Stimulated activated CD4-positive, alpha-beta T cell treated with anti-CD3 and anti-CD28 coated beads, Interleukin-1b, Interleukin-23, amount 100 ng/mL, for 1 hour (primary cell): ENCODE data around the gene C2orf92.

Source experiments
- DNase-seq, 2 donors: peaks; one replicate each; pipeline ENCODE4 v3.0.0-alpha.2; 2020; ENCODE audit warnings: low read depth in 2 of 2

Gene C2orf92

DNA sequence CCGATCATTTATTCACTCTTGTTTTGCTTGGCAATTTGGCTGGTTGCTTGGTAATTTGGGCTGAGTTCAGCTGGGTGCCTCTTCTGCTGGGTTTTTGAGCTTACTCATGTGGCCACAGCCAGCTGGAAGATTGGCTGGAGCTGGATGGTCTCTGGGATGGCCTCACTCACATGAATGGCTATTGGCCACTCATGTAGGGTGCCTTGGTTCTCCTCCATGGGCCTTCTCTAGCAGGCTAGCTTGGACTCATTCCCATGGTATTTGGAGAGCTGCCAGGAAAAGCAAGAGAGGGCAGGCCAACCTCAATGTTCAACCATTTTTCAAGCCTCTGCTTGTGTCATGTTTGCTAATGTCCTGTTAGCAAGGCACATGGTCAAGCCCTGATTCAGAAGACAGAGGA lies 60.7 kb downstream of the C2orf92 start:
- no peak for DNase-seq

DNA sequence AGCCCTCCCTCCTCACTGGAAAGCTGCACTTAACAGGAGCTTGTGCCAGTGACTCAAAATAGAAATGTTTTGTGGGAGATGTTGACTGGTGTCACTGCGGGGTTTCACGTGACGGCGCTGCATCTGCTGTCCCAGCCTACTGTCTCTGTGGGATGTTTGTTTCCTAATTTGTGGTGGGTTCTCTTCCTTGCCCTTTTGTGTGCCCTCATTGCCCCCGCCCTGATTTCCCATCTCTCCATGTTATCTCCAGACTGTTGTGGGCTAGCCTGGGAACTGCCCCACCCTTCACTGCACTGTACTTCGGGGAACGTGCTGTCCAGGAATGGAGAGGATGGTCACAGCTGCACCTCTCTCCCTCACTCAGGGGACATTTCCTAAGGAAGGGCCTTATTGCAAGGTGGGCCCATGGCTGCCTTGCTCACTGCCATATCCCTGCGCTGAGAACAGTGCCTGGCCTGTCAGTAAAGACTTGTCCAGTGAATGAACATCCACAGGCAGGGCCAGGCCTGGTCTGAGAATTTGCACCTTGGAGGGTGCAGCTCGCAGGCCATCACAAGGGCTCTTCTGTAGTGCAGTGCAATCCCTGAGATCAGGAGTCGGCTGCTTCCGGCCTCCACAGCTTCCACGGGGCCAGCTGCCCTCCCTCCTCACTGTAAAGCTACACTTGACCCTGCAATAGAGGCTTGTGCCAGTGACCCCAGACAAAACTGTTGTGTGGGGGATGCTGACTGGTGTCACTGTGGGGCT lies 61.9 kb downstream of the C2orf92 start:
- DNase-seq = no peak

DNA sequence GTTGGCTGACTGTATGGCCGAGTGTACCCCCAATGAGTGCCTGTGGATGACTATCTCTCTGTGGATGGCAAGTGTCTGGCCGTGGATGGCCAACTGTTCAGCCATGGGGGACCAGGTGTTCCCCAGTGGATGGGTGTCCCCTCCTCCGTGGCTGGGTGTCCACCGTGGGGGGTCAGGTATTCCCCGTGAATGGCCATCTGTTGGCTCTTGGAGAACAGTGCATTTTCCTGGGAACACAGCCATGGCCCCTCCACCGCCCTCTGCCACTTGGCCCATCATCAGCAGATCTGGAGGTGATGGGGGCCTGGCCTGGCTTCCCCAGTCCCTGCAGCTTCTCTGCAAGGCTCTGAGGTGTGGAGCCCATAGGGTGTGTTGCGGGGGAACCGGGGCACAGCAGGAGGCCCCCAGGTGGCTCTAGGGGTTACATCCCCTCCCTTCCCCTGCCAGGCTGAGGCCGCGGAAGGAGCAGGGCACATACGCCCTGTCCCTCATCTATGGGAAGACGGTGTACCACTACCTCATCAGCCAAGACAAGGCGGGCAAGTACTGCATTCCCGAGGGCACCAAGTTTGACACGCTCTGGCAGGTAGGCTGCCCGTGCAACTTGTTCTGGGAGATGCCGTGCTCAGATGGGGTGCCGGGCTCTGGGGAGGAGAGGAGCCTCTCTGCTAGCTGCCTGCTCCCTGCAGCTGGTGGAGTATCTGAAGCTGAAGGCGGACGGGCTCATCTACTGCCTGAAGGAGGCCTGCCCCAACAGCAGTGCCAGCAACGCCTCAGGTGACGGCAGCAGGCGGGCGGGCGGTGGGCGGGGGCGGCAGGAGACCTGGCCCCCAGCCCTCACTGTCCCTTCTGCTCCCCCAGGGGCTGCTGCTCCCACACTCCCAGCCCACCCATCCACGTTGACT lies 63.2 kb downstream of the C2orf92 start:
- DNase-seq = no peak

DNA sequence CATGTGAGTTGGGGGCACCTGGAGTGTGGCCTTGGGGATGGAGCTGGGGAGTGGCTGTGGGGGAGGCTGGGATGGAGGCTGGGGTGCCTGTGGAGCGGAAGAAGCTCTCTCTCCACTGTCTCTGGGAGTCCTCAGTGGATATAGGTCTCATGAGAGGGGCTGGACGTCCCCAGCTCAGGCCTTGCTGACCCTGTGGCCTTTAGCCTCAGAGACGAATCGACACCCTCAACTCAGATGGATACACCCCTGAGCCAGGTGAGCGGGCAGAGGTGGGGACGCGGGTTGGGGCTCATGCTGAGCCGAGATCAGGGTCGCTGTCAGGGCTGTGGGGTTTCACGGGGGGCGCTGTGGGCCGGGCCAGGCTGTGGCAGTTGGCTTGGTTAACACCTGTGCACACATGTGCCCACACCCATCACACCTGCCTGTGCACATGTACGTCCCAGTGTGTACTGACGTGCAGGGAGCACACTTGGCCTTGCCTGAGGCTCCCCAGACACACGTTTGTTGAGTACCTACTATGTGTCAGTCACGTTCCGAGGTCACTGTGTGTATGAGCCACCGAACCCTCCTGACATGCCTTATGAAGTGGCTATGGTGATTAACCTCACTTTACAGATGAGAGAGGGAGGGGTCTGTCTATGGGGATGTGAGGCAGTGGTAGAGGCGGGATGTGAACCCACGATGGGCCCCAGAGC lies 64.0 kb downstream of the C2orf92 start:
- DNase-seq = no peak

DNA sequence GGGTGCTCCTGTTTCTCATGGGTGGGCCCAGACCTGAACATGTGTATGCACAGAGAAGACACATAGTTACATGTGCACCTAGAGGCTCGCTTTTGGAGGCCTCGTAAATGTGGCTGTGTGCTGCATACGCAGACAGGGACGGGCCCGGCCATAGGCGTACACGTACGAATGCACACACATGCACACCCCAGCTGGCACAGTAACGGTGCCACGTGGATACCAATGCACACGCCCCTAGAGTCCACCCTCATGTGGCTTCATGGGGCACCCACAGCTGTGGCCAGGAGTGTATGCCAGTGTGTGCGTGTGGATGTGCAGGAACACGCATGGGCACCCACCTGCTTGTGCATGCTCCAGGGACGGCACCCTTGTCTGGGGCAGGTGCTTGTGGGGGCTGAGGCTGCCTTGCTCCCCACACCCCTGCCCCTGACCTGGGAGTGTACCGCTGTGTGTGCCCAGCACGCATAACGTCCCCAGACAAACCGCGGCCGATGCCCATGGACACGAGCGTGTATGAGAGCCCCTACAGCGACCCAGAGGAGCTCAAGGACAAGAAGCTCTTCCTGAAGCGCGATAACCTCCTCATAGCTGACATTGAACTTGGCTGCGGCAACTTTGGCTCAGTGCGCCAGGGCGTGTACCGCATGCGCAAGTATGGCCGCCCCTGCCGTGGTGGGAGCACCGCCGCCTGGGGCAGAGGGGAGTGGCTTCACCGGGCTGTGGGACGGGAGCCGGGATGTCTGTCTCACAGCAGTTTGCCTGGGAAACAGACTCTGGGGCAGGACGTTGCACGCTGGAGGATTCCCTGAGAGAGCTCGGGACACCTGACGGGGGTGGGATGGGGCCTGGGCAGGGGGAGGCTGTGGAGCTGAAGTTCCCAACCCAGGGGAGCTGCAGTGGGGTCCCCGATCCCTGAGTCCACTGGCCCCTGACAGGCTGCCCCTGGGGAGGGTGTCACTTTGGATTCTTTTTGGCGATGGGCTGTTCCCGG lies 64.8 kb downstream of the C2orf92 start:
- DNase-seq = no peak

DNA sequence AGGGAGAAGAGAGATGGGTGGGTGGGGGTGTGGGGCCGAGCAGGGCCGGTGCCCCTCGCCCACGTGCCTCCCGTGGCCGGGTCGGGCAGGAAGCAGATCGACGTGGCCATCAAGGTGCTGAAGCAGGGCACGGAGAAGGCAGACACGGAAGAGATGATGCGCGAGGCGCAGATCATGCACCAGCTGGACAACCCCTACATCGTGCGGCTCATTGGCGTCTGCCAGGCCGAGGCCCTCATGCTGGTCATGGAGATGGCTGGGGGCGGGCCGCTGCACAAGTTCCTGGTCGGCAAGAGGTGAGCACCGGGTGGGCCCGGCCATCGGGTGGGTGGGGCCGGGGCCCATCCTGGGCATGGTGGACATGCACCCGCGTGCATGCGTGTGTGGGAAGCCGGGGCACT lies 65.6 kb downstream of the C2orf92 start:
- DNase-seq = no peak

DNA sequence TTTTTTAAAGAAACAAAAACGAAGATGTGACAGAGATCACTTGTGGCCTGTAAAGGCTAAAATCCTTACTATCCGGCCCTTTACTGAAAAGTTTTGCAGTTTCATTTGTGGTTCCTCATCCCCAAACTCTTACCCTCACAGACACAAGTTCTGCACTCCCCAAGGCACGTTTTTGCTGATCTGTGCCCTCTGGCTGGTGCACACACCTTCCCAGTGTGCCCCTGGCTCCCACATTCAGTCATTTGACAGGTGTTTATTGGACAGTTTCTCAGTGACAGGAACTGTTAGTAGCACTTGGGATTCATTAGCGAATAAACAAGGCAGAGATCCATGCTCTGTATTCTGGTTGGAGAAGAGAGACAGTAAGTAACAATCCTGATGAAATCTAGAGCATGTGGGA lies 66.7 kb downstream of the C2orf92 start:
- DNase-seq = no peak

DNA sequence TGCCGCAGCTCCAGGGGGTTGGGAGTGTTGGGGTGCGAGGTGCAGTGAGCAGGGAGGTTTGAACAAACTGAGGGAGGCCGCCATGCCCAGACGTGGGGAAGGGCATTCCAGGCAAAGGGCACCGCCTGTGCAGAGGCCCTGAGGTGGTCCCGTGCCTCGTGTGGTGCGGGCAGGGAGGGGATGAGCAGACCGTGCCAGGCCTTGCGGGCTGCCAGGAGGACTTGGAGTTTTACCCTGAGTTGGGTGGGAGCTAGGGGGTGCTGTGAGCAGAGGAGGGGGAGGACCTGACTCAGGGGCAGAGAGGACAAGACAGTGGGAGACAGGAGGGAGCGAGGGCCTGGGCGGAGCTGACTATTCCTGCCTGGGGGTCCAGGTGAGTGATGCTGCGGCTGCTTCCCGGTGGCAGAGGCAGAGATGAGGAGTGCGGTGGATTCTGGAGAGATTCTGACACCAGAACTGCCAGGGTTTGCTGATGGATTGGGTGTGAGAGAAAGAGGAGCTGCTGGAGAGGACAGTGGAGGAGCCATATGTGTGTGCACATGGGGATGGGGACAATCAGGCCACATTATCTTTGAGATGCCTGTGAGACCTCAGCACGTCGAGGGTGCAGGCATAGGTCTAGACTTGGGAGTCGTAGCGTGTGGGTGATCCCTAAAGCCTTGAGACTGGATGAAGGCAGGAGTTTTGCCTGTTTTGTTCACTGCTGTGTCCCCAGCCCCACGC lies 67.3 kb downstream of the C2orf92 start:
- no peak for DNase-seq

DNA sequence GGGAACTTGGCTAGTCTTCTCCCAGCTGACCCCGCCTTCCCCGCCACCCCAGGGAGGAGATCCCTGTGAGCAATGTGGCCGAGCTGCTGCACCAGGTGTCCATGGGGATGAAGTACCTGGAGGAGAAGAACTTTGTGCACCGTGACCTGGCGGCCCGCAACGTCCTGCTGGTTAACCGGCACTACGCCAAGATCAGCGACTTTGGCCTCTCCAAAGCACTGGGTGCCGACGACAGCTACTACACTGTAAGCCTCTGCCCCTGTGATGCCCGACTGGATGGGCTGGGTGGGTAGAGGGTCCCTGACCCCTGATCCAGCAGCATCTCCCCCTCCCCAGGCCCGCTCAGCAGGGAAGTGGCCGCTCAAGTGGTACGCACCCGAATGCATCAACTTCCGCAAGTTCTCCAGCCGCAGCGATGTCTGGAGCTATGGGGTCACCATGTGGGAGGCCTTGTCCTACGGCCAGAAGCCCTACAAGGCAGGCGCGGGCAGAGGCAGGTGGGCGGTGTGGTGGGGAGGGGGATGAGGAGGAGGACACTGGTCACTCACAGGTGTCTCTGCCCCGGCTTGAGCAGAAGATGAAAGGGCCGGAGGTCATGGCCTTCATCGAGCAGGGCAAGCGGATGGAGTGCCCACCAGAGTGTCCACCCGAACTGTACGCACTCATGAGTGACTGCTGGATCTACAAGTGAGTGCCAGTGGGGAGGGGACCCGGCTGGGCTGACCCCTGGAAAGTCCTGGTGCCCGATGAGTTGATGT lies 68.1 kb downstream of the C2orf92 start:
- DNase-seq = no peak

DNA sequence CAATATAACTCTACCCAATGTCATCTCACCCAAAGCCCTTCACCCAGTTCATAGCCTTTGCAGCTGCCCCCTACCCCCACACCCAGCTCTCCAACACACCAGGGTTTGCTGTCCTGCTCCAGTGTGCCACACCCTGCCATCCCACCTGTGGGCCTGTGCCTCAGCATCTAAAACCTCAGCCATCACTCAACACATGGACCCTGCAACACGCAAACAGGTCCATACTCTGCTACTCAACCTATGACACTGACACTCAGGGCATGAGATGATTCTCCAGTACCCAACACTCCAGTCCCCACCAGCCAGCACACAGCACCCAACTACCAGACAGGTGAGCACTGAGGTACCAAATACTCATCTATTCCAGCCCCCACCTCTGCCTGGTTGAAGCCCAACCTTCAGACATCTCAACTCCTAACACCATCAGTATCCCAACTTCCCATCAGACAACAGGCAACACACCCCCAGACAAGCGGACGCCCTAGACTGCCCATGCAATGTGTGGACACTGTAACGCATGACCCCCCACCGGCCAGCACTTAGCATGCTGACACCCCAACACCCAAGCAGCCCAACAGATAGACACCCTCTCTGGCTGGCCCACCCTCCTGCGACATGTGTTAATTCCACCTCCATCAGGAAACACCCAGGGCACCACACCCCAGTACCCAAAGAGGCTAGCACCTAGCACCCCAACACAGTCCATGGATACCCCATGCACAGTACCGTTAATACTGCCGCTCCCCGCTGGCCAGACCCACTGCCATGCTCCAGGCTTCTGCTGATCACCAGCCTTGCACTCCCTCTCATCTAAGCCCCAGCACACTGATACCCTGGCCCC lies 68.9 kb downstream of the C2orf92 start:
- no peak for DNase-seq

DNA sequence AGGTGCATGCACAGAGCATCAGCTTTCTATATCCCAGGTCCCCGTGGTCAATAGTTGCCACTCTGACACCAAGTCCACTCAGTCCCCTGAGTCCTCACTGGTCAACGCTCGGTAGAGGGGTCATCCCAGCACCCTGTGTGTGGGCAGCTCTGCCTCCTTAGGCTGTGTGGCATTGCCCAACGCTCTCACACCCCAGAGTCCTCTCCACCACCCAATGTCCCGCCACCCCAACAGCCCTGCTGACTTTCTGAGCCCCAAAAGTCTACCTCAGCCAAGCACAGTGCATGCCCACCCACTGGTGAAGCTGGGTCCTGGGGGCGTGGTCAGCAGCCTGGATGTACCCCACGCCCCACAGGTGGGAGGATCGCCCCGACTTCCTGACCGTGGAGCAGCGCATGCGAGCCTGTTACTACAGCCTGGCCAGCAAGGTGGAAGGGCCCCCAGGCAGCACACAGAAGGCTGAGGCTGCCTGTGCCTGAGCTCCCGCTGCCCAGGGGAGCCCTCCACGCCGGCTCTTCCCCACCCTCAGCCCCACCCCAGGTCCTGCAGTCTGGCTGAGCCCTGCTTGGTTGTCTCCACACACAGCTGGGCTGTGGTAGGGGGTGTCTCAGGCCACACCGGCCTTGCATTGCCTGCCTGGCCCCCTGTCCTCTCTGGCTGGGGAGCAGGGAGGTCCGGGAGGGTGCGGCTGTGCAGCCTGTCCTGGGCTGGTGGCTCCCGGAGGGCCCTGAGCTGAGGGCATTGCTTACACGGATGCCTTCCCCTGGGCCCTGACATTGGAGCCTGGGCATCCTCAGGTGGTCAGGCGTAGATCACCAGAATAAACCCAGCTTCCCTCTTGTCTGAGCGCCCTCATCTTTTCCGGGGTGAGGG lies 69.7 kb downstream of the C2orf92 start:
- no peak for DNase-seq

DNA sequence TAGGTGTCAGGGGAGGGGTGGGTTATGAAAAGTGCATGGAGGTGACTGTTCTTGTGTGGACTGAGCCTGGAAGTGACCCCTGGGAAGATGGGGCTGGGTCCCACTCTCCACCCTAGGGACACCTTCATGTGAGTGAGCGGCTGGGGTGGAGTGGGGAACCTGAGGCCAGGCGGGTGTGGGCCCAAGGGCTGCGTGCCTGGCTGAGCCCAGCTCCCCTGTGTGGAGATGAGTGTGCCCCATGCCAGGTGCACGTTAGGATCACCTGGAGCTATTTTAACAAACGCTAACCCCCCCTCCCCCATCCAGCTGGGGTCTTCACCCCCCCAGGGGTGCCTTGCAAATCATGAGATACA lies 70.4 kb downstream of the C2orf92 start:
- no peak for DNase-seq

DNA sequence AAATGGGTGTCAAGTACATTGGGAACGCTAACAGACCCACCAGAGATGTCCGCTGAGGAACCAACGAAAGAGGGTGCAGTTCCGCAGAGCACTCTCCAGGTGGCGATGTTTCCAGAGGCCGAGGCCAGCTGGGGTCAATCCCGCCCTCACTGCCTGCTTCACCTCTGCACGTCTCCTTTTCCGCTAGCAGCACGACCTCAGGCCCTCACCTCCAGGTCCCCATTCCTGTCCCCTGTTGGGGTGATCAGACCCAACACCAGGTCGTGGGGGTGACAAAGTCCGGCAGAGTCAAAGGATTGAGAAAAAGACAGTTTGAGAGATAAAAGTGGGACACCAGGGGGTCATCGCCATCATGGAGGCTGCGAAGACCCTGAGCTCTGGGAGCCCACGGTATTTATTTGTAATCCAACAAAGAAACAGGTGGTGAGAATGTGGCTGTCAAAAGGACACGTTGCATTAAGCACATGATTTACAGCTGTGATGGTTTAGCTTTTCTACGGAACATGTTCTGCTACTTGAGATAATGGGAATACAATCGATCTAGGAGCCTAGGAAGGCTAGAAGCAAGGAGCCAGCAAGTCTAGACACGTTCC lies 71.2 kb downstream of the C2orf92 start:
- DNase-seq = no peak

DNA sequence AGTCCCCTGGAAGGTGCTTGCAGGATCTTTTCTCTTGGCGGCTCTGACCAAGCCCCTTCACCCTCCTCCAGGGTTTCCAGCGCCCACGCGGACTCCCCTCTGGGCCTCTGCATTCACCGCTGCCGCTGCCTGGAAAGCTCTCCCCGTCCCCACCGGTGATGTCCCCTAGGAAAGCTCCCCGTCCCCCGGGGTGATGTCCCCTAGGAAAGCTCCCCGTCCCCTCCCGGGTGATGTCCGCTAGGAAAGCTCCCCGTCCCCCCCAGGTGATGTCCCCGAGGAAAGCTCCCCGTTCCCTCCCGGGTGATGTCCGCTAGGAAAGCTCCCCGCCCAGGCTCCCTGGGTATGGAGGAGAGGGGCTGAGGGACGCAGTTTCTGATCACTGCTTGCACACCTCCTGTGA lies 71.7 kb downstream of the C2orf92 start:
- DNase-seq = no peak

DNA sequence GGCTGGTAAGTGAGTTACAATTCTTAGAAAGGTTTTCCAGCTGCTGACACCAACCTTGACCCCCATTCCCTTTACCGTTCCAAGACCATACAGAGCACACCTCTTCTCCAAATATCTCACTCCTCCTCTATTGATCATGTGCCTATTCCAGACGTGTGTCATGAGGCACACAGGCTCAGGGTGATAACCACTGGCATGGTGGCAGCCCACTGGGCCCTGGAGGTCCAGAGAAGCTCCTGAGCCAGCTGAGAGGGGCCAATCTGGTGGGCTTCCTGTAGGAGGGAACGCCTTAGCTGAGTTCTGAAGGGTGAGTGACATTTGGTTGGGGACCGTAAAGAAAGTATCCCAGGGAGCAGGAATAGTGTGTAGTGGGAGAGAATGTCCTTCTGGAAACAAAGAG lies 72.2 kb downstream of the C2orf92 start:
- no peak for DNase-seq

DNA sequence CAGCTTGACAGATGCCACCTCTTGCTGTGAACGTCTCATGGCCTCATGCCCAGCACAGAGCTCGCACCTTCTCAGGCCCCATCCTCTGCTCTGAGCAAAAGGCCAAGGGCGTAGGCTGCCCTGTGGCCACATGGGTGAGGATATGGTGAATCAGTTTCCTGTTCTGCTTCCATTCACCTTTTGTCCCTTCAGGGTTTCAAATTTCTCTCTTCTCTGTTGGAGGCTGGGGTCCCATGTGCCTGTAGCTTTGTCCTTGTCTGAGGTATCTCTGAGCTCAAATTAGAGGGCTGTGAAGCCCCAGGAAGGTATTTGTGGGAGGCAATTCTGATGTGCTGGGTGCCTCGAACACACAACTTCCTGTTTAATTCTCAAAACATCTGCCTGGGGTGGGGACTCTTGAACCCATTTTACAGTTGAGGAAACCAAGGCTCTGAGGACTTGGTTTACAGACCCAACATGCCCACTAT lies 72.9 kb downstream of the C2orf92 start:
- no peak for DNase-seq

DNA sequence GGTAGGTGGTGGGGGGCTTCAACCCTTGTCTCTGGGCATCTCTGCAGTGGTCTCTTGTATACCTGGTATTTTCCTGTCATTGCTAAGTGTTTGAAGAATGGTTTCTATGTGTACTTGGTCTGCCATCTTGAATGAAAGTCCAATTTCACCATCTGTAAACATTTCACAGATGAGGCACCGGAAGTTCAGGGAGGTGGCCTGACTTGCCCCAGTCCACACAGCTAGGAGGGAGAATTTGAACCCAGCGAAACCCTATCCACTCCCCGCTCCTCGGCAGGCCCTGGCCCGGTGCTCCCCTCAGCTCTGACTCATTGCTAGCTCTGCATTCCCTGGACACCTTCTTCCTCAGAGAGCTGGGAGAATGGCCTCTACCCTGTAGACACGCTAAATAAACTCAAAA lies 74.4 kb downstream of the C2orf92 start:
- DNase-seq = no peak
